Measurements from ENCODE around the gene KBTBD3. TPM values are rescaled to one million over a fixed set of nuclear protein-coding genes. Genes with fewer than 3 reads are reported as not detected.

KBTBD3 gene
- total RNA-seq, 4 donors from 2014 or later, result 6.6 to 16.5 (median 7.9) TPM

- Histone ChIP-seq H3K4me1 (peaks cover 6 to 32% (median 9%) of the 10 kb centered on the region in 3 donors), H3K36me3 (no peaks in the 10 kb centered on the region), H3K4me3 (peak within 1 kb of the TSS; percentile 66 to 88), H3K9me3 (no peaks in the 10 kb centered on the region), H3K27ac (peak within 1 kb of the TSS; percentile 29 to 89 (median 86)), H3K27me3 (no peaks in the 10 kb centered on the region)
- TF ChIP-seq POLR2A (IDR thresholded peaks at IDR 0.05) (peak in 1 of 2 donors; percentile 34), POLR2AphosphoS5 (IDR thresholded peaks at IDR 0.05) (peak; percentile 68), EP300 (IDR thresholded peaks at IDR 0.05) (no peak), CTCF (IDR thresholded peaks at IDR 0.05) (peak in 1 of 4 experiments; percentile 23)
- WGBS, 2 donors (ENCODE audit: low coverage in 1 of 2), result 9 to 24% methylated on average over 5 to 9 of the region's 48 CpGs
- peak; percentile 99 for ATAC-seq
Measured at GRCh38 chr11:106021967-106022794, 55.0 kb downstream of the KBTBD3 start, which contains the start of gene MSANTD4. Gene MSANTD4 (minus strand): TSS chr11:106022240. CDS start chr11:106010917, 11,323 bp downstream.

GRCh38 chr11:106021181-106021966 is 55.8 kb downstream of the KBTBD3 start:
- no peaks in the 10 kb centered on the region for H3K27me3 ChIP-seq
- peak overlapping the region; percentile 66 to 88 for H3K4me3 ChIP-seq
- no peaks in the 10 kb centered on the region for H3K36me3 ChIP-seq
- ATAC-seq, result no peak
- WGBS, 2 donors (ENCODE audit: low coverage in 1 of 2), result 19 to 23% methylated on average over 7 to 11 of the region's 18 CpGs
- peaks cover 6 to 40% (median 9%) of the 10 kb centered on the region in 3 donors for H3K4me1 ChIP-seq
- H3K27ac ChIP-seq, result peak overlapping the region; percentile 29 to 89 (median 86)
- no peaks in the 10 kb centered on the region for H3K9me3 ChIP-seq
- TF ChIP-seq POLR2A (IDR thresholded peaks at IDR 0.05), result no peak
- TF ChIP-seq POLR2AphosphoS5 (IDR thresholded peaks at IDR 0.05), result peak; percentile 54

- ATAC-seq, result no peak
- no peaks in the 10 kb centered on the region for H3K9me3 ChIP-seq
- peaks cover 6 to 72% (median 9%) of the 10 kb centered on the region in 3 donors for H3K4me1 ChIP-seq
- no peaks in the 10 kb centered on the region for H3K27me3 ChIP-seq
- peaks cover 0 to 3% of the 10 kb centered on the region in 2 donors for H3K36me3 ChIP-seq
- TF ChIP-seq POLR2A (IDR thresholded peaks at IDR 0.05) (no peak), EP300 (IDR thresholded peaks at IDR 0.05) (no peak), POLR2AphosphoS5 (IDR thresholded peaks at IDR 0.05) (no peak), CTCF (IDR thresholded peaks at IDR 0.05) (no peak)
- no peak overlapping the region for H3K27ac ChIP-seq
- H3K4me3 ChIP-seq, result no peak overlapping the region
- WGBS, 2 donors (ENCODE audit: low coverage in 1 of 2), result 57 to 73% methylated on average over 2 of the region's 2 CpGs
Measured at GRCh38 chr11:106017093-106017492, 60.1 kb downstream of the KBTBD3 start.

GRCh38 chr11:106015066-106015465 is 62.1 kb downstream of the KBTBD3 start:
- Histone ChIP-seq H3K9me3 (no peaks in the 10 kb centered on the region), H3K4me1 (peaks cover 2 to 66% (median 6%) of the 10 kb centered on the region in 3 donors), H3K36me3 (peaks cover 0 to 14% of the 10 kb centered on the region in 2 donors), H3K4me3 (no peak overlapping the region), H3K27ac (no peak overlapping the region), H3K27me3 (no peaks in the 10 kb centered on the region)
- no peak for ATAC-seq
- no peak for TF ChIP-seq POLR2AphosphoS5 (IDR thresholded peaks at IDR 0.05)
- no peak for TF ChIP-seq CTCF (IDR thresholded peaks at IDR 0.05)
- no peak for TF ChIP-seq POLR2A (IDR thresholded peaks at IDR 0.05)
- no peak for TF ChIP-seq EP300 (IDR thresholded peaks at IDR 0.05)
- WGBS, 2 donors (ENCODE audit: low coverage in 1 of 2), result 51 to 78% methylated on average over 2 of the region's 2 CpGs

GRCh38 chr11:106014620-106015019 is 62.5 kb downstream of the KBTBD3 start:
- Histone ChIP-seq H3K9me3 (no peaks in the 10 kb centered on the region), H3K36me3 (peaks cover 4 to 18% of the 10 kb centered on the region in 2 donors), H3K27me3 (no peaks in the 10 kb centered on the region), H3K4me3 (no peak overlapping the region), H3K4me1 (peaks cover 0 to 62% (median 6%) of the 10 kb centered on the region in 3 donors), H3K27ac (no peak overlapping the region)
- TF ChIP-seq POLR2AphosphoS5 (IDR thresholded peaks at IDR 0.05), result no peak
- no peak for TF ChIP-seq EP300 (IDR thresholded peaks at IDR 0.05)
- no peak for TF ChIP-seq POLR2A (IDR thresholded peaks at IDR 0.05)
- TF ChIP-seq CTCF (IDR thresholded peaks at IDR 0.05), result no peak
- no peak for ATAC-seq
- 62 to 64% methylated on average over 2 of the region's 2 CpGs for WGBS, 2 donors (ENCODE audit: low coverage in 1 of 2)

All from gastroesophageal sphincter (tissue), 4 donors.